T-helper 9 cell (primary cell): ENCODE measurements around the gene GAS2.
"Not testable (repeated sequence)": the region's sequence is repeated elsewhere in the genome, so short reads cannot be mapped to it uniquely, and the experiment has no call there.

Source experiments
- DNase-seq: peaks from one replicate; pipeline ENCODE4 v3.0.0-alpha.2; 2020
- total RNA-seq, 2 donors: gene quantifications; one replicate each; lab custom pipeline; 2026; lab: John Stamatoyannopoulos, UW

Gene GAS2
- total RNA-seq = 1.0 to 1.7 reads per million in 2 donors

DNA sequence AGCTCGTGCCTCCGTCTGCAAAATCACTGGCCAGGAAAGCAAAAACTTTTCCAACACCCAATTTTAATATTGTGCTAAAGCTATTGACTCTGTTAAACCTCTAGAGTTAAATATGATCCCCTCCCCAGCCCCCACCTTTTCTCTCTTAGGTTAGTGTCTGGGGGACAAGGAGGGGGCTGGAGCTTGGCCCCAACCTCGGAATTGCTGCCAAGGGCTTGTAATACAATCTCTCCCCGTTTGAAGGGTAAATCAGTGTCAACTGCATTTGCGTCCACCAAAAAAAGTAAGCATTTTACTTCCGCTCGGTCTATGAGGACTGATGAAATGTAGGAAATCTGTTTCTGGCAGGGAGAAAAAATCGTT, at the start of gene GAS2:
GAS2 (plus strand) TSS at position 287 of the 363 bp plus-strand sequence. CDS start 8,259 bp downstream, outside the sequence.
- no peak for DNase-seq

DNA sequence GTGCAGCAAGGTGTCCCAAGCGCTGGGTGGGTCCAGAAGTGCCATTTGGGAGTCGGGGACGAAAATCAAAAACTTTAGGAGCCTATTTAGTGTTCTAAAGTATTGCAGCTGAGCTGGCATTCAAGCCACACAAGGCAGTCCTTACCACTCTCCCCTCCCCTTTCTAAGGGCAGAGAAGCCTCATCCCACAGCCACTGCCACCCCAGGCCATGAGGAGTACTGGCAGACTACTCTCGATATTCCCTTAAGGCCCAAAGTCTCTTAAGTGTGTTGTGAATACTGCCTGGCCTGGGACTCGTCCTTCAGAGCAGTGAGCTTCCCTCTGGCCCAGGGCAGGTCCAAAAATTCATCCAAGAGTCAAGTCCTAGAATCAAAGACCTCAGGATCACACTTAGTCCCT, 48.5 kb upstream of the GAS2 start:
- DNase-seq = no peak

DNA sequence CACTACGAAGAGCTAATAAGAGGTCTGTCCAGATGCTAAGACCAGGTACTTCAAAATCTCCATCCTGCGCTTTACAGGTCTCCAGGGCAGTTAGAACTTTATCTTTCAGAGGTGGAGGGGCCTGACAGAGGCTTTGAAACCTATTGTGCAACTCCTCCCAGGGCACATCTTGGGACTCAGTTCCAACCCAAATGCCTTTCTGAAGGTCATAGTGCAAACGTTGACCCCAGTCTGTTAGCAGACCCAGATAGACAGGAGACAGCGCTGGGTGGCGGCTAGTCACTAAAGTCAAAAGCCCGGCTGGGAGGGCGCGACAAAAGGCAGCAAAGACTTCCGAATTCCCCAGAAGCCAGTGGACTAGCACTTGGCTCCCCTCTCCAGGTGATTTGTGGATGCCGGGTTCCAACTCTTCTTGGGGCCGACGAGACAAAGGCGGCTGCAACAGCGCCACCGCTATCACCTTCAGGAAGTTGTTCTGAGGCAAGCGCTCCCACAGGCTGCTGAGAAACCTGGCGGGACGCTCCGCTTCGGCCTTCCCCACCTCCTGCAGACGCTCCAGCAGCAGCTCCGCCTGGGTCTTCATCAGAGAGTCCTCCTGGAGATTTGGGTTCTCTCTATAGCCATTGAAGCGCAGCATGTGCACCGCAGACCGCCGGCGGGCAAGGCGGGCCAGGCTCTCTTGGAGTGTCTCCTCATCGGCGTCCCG, 41.5 kb upstream of the GAS2 start:
- DNase-seq = peak; percentile 46

DNA sequence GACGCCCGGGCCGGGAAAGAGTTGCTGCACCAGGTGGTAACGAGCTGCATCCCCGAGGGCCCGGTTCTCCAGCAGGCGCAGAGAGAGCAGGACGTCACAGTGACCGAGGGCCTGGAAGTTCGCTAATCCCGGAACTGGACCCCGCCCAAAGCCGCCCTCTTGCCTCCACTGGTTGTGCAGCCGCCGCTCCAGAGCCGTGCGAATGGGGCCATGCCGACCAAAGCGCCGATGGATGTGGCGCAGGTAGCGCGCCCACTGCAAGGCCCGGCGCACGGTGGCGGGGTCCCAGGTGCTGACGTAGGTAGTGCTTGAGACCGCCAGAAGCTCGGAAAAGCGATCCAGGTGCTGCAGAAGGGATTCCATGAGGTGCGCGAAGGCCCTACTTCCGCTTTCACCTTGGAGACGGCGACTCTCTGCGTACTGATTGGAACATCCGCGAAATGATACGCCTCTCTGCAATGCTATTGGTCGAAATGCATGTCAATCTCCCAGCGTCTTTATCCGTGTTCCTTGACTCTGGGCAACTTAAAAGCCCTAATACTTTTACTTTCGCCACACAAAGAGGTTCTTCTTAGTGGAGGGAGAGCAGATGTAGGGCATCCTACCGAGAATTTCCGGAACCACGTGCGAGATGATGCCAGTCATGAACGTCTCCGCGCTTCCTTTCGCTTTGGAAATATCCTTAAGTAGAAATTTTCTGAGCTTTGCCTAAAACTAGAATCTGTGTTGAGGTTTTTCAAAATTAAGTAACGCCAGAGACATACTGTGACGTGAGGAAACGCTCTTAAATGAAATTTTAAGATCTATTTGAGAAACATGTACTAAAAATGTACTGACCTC, 40.7 kb upstream of the GAS2 start, which contains the start of gene FANCF:
FANCF (minus strand) TSS at position 376 of the 840 bp plus-strand sequence; CDS start at position 363, 13 bp downstream.
- peak; percentile 86 for DNase-seq

- DNase-seq = no peak
Measured at GRCh38 chr11:22626573-22627239, 39.7 kb upstream of the GAS2 start.

DNA sequence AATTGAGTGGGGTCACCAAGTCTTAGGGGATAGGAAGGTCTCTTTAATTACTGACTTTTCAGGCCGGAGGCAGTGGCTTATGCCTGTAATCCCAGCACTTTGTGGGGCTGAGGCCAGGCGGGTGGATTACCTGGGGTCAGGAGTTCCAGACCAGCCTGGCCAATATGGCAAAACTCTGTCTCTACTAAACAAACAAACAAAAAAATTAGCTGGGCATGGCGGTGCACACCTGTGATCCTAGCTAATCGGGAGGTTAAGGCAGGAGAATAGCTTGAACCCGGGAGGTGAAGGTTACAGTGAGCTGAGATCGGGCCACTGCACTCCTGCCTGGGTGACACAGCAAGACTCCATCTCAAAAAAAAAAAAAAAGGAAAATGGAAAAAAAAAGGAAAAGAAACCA, 39.0 kb upstream of the GAS2 start:
- DNase-seq = no peak

GRCh38 chr11:22633354-22633902, 33.0 kb upstream of the GAS2 start:
- no peak for DNase-seq

DNA sequence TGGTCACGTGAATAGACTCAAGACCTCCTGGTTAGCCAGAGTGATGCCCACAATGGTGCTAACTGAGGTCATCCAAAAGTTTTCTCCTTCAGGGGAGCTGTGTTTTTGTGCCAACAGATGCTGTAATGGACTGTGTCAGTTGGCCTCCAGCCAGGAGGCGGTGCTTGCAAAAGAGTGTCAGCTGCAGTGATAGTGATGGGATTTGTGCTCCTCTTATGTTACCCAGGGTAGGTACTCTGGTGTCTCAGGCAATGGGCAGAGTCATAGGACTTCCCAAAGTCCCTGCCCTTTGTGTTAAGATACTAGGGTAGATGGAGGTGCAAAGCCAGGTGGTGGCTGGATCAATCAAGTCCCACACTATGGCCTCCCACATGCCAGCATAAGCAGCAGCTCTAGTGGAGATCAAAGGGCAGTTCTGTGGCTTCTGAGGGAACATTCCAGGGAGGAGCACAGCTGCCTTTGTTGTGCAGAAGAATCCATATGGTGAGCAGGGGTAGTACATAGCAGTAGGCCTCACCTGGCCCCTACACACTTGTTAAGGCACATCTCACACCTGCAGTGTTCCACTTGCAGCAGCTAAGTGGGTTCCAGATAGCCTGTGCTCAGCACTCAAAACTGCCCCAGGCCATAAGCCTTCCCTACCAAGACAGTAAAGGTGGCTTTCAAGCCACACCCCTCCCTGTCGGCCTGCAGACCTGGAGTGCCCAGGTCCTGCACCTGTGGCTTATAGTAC, 31.3 kb upstream of the GAS2 start:
- DNase-seq = no peak

GRCh38 chr11:22635689-22636088, 30.7 kb upstream of the GAS2 start:
- no peak for DNase-seq

- no peak for DNase-seq
Measured at GRCh38 chr11:22640862-22641261, 25.5 kb upstream of the GAS2 start.

- no peak for DNase-seq
Measured at GRCh38 chr11:22641559-22641958, 24.9 kb upstream of the GAS2 start.

DNA sequence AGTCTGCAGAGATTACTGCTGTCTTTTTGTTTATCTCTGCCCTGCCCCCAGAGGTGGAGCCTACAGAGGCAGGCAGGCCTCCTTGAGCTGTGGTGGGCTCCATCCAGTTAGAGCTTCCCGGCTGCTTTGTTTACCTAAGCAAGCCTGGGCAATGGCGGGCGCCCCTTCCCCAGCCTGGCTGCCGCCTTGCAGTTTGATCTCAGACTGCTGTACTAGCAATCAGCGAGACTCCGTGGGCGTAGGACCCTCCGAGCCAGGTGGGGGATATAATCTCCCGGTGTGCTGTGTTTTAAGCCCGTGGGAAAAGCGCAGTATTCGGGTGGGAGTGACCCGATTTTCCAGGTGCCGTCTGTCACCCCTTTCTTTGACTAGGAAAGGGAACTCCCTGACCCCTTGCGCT, 14.1 kb upstream of the GAS2 start:
- DNase-seq = not testable (repeated sequence)

- DNase-seq = no peak
Measured at GRCh38 chr11:22656130-22656529, 10.3 kb upstream of the GAS2 start.

DNA sequence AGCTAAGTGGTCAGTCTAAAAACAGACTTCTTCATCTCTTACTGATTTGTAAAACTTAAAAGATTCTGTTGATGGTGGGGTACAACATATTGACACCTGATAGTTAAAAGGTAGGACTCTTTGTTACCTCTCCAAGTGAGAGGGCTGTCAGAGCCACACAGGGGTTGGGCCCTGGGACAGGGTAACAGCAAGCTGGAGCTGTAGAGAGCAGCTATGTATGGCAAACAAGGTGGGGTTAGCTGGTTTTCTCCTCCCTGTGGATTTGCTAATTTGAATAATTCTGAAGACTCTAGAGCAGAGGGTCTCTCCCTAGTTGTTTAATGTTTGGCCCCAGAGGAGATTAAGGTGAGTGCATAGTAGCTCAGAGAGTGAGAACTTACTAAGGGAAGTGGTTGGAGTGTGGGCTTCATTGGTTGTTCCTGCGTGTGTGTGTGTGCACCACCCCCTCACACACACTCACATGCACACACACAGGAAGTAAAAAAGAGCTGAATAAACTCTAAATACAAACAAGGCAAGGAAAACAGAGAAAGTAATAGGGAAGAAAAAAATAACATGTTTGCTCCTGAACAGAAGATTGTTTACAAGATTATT, 9.2 kb upstream of the GAS2 start:
- DNase-seq = no peak

DNA sequence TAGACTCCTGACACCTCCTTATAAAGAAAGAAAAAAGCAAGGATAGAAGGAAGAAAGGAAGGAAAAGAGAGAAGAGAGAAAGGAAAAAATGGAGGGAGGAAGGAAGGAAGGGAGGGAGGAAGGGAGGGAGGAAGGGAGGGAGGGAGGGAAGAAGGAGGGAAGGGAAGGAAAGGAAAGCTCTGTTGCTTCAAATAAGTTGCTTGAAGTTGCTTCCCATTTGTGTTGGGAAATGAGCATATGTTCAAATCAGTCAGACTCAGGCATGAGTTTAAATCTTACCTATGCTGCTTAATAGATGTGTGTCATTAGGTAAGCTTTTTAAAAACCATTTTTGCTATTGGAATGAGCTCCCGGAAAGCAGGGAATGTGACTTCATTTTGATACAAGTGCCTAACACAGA, 6.6 kb upstream of the GAS2 start:
- DNase-seq = no peak

DNA sequence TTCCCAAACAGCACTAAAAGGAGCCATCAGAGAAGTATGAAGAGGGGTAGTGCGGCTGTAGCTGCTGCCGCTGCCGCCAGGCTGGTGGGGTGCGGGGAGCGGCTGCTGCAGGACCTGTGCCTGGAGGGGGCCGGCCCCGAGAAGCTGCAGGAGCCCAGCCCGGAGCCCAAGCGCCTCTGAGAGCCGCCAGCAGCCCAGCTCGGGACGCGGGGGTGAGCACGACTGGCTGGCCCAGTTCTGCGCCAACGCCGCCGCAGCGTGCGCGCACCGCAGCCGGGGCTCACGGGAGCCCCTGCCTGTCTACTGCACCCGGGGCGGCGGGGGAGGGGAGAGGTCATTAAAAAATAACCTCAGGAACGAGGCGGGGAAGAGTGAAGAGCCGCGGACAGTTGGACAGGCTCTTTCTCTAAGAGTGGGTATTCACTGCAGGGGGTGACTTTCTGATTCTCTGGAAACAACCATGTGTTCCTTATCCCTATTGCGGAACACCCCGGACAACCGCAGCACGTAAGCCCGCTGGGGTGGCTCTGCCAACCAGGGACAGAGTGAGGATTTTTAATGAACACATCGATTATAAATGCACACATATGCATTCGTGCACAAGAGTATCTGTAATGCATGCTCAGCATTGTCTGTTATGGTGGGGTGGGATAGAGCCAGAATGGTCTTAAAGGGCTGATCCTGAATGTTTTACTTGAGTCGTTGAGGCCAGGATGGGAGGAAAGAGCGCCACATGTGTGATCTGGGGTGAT, 453 bp downstream of the GAS2 start:
- no peak for DNase-seq

DNA sequence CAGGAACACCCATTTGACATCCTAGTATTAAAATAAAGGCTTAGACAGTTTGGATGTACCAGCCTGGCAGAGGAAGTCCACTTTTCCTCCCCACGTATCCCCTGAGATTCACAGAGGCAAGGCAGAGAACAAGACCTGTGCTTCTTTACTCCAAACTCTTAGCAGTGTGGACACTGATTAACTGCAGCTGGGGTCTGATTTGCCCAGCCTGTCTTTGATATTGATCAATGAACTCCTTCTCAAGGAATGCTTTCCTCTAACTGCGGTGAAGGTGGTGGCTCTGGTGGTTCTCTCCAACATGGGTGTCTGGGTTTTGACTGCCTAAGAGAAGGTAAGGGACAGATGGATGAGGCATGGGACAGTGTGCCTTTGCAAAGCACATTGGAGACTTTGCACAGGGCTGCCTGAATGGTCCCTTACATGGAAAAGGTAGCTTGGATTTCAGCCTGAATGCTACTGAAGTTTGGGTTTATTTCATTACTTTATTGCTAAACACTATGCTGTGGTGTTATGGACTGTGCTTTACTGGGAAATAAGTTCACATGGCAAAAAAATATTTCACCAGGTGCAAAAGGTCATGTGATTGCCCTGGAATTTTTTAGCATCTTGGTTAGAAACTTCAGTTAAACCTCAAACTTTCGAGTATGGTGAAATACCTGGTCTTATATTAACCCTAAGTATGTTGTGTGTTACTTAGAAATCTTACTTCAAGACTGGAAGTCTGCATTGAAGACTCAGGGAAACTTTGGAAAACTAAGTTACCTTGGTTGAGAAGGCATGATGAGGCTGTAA, 1.8 kb downstream of the GAS2 start:
- DNase-seq = no peak

DNA sequence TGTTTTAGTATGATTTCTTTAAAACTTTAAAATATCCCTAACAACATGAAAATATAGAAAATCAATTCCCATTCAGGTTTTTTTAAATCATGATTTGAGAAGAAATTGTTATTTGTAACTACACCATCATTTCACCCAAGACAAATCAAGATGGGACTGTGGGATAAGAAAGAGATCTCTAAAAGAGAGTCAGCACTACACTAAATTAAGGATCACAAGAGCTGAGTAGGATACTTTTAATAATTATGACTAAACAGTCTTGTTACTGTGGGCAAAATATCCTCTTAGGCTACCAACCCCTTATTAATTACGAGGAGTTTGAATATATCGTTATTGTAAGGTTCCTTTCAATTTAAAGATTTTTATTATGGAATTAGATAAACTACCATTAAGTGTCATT, 3.0 kb downstream of the GAS2 start:
- DNase-seq = no peak

GRCh38 chr11:22670830-22671229, 4.4 kb downstream of the GAS2 start:
- DNase-seq = no peak

DNA sequence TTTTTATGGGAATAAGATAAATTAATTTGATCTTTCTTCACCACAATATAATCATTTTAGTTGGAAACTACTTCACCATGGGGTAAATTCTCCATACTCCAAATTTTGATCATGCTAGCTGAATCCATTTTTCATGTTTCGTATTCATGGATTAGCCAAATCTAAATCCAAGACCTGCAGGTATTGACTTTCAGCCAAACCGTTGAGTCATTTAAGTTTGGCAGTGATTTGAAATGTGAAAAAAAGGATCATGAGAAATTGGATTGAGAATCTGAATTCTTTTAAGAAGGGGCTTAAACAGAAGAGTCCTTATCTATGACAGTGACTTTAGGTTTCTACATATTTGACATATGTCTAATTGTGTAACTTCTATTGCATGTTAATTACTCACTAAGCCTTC, 5.3 kb downstream of the GAS2 start:
- no peak for DNase-seq
